Measurements from ENCODE around the gene CIT.

Gene CIT

DNA sequence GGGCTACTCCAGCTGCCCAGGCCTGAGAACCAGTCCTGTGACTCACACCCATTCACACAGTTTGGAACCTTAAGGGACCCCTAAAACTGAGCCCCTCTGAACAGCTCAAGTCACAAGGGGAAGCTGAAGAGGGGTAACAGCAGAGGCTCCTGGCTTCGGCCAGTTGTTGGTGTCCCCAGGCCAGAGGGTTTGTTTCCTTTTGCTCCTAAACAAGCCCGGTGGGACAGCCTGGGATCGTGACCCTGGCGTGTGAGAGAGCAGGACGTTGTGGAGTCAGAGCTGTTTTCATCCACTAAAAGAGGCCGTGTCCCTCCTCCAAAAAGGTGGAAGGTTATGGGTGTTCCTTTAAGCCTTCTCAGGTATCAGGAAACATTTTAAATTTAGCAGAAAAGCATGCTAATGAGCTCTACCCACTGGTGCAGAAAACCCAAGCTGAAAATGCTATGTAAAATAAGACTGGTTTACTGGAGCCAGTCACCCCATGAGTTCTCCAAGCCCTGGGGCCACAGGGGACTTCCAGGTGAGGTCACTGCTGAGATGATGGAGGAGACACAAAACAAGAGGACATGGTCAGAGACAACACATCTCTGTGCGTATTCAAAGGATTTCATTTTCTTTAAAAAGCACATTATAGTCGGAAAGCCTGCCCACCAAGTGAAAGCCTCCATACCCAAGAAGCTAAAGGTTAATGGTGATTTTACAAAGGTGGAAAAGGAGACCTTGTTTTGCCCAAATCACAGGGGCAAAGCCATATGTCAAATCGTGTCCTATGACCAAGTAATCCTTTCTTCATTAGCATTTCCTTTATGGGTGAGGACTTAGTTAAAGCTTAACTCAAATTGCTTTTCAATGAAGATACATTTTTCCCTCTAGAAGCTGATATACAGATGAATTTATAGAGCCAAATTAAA is 195.1 kb downstream of the CIT start:
- Histone ChIP-seq H3K4me1 (ENCODE audit: insufficient read depth, insufficient read length) (peaks cover 6% of the 10 kb centered on the region), H3K4me3 (ENCODE audit: insufficient read length, low read depth) (no peak overlapping the region), H3K36me3 (ENCODE audit: insufficient read depth, insufficient read length, low read length) (peaks cover 69% of the 10 kb centered on the region), H3K9me3 (ENCODE audit: insufficient read depth, low read length) (no peaks in the 10 kb centered on the region), H3K9ac (ENCODE audit: insufficient read length, low read depth) (no peak overlapping the region), H3K27me3 (ENCODE audit: insufficient read depth, insufficient read length) (no peaks in the 10 kb centered on the region)
- no peak for DNase-seq (ENCODE audit: low read depth, low spot score)
- no peak for TF ChIP-seq ZNF274 (IDR thresholded peaks at IDR 0.05; ENCODE audit: low read depth, low read length)
- no peak for TF ChIP-seq YY1 (IDR thresholded peaks at IDR 0.05; ENCODE audit: insufficient read depth, insufficient read length)
- TF ChIP-seq SUZ12 (IDR thresholded peaks at IDR 0.05; ENCODE audit: extremely low read depth, insufficient read depth, insufficient read length) = no peak

DNA sequence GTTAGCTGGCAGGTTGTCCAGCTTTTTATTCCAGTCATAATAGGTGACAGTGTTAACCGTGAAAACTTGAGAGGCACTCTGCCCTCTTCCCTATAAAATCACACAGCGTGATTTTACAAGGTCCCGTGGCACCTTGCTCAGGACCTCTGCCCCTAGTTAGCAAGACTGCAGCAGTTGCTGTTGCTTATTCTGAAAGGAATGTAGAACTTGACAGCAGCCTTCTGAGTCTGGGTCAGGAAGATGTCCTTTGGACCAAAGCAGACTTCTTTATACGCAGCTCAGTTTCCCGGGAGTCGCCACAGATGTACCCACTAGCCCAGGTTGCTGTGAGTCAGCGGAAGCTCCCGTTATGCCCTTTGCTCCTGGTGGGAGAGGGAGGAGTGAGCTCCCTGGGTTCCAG is 196.0 kb downstream of the CIT start:
- peaks cover 69% of the 10 kb centered on the region for H3K36me3 ChIP-seq (ENCODE audit: insufficient read depth, insufficient read length, low read length)
- TF ChIP-seq ZNF274 (IDR thresholded peaks at IDR 0.05; ENCODE audit: low read depth, low read length) (no peak), YY1 (IDR thresholded peaks at IDR 0.05; ENCODE audit: insufficient read depth, insufficient read length) (no peak), SUZ12 (IDR thresholded peaks at IDR 0.05; ENCODE audit: extremely low read depth, insufficient read depth, insufficient read length) (no peak)
- H3K4me1 ChIP-seq (ENCODE audit: insufficient read depth, insufficient read length) = peaks cover 5% of the 10 kb centered on the region
- no peak overlapping the region for H3K4me3 ChIP-seq (ENCODE audit: insufficient read length, low read depth)
- H3K9ac ChIP-seq (ENCODE audit: insufficient read length, low read depth) = no peak overlapping the region
- no peaks in the 10 kb centered on the region for H3K27me3 ChIP-seq (ENCODE audit: insufficient read depth, insufficient read length)
- DNase-seq (ENCODE audit: low read depth, low spot score) = no peak
- H3K9me3 ChIP-seq (ENCODE audit: insufficient read depth, low read length) = no peaks in the 10 kb centered on the region

DNA sequence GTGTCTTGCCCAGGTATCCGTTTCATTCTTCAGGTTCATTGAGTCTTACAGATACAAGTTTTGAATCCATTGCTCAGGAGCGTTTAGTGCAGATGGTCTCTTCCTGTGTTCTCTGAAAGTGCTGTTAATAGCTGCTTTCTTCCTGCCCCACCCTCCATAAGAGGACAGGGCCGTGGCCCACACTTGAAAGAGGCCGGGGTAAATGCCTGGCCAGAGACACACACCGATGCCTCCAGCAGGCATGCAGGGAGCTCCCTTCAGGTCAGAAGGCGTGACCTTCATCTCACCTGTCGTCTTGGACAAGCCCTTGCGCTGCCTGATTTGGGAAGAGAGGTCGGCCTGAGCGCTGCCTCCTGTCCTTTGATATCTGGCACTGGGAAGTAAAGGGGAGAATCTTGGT is 197.6 kb downstream of the CIT start:
- TF ChIP-seq ZNF274 (IDR thresholded peaks at IDR 0.05; ENCODE audit: low read depth, low read length) (no peak), SUZ12 (IDR thresholded peaks at IDR 0.05; ENCODE audit: extremely low read depth, insufficient read depth, insufficient read length) (no peak), YY1 (IDR thresholded peaks at IDR 0.05; ENCODE audit: insufficient read depth, insufficient read length) (no peak)
- Histone ChIP-seq H3K27me3 (ENCODE audit: insufficient read depth, insufficient read length) (no peaks in the 10 kb centered on the region), H3K36me3 (ENCODE audit: insufficient read depth, insufficient read length, low read length) (peaks cover 81% of the 10 kb centered on the region), H3K4me3 (ENCODE audit: insufficient read length, low read depth) (no peak overlapping the region), H3K9ac (ENCODE audit: insufficient read length, low read depth) (no peak overlapping the region), H3K4me1 (ENCODE audit: insufficient read depth, insufficient read length) (peaks cover 5% of the 10 kb centered on the region), H3K9me3 (ENCODE audit: insufficient read depth, low read length) (no peaks in the 10 kb centered on the region)
- no peak for DNase-seq (ENCODE audit: low read depth, low spot score)

DNA sequence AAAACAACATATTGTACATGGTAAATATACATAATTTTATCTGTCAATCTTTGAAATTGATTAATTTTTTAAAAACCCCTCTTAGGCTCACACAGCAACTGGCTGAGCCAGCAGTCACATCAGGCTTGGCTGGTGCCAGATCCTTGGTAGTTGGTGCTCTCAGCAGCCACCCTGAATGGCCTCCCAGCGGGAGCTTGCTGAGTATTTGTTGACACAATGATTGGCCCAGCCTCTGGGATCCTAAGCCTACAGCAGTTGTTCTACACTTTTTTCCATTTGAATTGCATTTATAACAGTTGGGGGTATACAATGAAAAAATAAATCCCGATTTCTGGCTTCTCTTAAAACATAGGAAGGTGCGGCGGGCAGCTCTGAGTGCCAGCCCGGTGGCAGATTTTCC is 198.0 kb downstream of the CIT start:
- Histone ChIP-seq H3K4me3 (ENCODE audit: insufficient read length, low read depth) (no peak overlapping the region), H3K4me1 (ENCODE audit: insufficient read depth, insufficient read length) (peaks cover 5% of the 10 kb centered on the region), H3K9me3 (ENCODE audit: insufficient read depth, low read length) (no peaks in the 10 kb centered on the region), H3K36me3 (ENCODE audit: insufficient read depth, insufficient read length, low read length) (peaks cover 85% of the 10 kb centered on the region), H3K9ac (ENCODE audit: insufficient read length, low read depth) (no peak overlapping the region), H3K27me3 (ENCODE audit: insufficient read depth, insufficient read length) (no peaks in the 10 kb centered on the region)
- DNase-seq (ENCODE audit: low read depth, low spot score) = no peak
- no peak for TF ChIP-seq SUZ12 (IDR thresholded peaks at IDR 0.05; ENCODE audit: extremely low read depth, insufficient read depth, insufficient read length)
- no peak for TF ChIP-seq ZNF274 (IDR thresholded peaks at IDR 0.05; ENCODE audit: low read depth, low read length)
- no peak for TF ChIP-seq YY1 (IDR thresholded peaks at IDR 0.05; ENCODE audit: insufficient read depth, insufficient read length)

DNA sequence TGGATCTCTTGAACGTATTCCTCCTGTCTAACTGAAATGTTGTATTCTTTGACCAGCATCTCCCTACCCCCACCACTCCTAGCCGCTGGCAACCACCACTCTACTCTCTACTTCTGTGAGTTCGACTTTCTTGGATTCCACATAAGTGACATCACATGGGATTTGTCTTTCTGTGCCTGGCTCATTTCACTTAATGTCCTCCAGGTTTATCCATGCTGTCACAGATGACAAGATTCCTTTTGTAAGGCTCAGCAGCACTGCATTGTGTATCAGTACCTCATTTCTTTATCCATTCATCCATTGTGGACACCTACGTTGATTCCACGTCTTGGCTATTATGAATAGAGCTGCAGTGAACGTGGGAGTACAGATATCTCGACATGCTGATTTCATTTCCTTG is 198.7 kb downstream of the CIT start:
- Histone ChIP-seq H3K4me3 (ENCODE audit: insufficient read length, low read depth) (no peak overlapping the region), H3K36me3 (ENCODE audit: insufficient read depth, insufficient read length, low read length) (peaks cover 91% of the 10 kb centered on the region), H3K9me3 (ENCODE audit: insufficient read depth, low read length) (no peaks in the 10 kb centered on the region), H3K27me3 (ENCODE audit: insufficient read depth, insufficient read length) (no peaks in the 10 kb centered on the region), H3K4me1 (ENCODE audit: insufficient read depth, insufficient read length) (peaks cover 5% of the 10 kb centered on the region), H3K9ac (ENCODE audit: insufficient read length, low read depth) (no peak overlapping the region)
- no peak for TF ChIP-seq SUZ12 (IDR thresholded peaks at IDR 0.05; ENCODE audit: extremely low read depth, insufficient read depth, insufficient read length)
- no peak for TF ChIP-seq YY1 (IDR thresholded peaks at IDR 0.05; ENCODE audit: insufficient read depth, insufficient read length)
- TF ChIP-seq ZNF274 (IDR thresholded peaks at IDR 0.05; ENCODE audit: low read depth, low read length) = no peak
- DNase-seq (ENCODE audit: low read depth, low spot score) = no peak

DNA sequence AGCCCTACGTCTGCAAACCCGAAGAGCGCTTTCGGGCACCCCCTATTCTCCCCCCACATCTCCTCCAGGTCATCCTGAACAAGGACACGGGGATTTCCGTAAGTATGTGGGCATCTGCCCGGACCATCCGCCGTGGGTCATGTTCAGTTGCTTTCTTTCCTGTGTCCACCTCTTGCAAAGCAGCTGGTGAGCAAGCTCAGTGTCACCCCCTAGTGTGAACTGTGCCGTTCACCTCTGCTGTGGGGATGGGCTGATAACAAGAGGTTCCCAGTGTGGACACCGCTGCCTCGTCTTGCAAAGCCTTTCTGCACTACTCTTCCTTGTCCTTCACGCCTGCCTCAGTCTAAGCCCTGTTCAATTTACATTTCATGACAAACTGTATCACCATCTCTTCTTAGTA is 200.5 kb downstream of the CIT start:
- Histone ChIP-seq H3K9me3 (ENCODE audit: insufficient read depth, low read length) (no peaks in the 10 kb centered on the region), H3K9ac (ENCODE audit: insufficient read length, low read depth) (no peak overlapping the region), H3K27me3 (ENCODE audit: insufficient read depth, insufficient read length) (no peaks in the 10 kb centered on the region), H3K4me1 (ENCODE audit: insufficient read depth, insufficient read length) (peaks cover 5% of the 10 kb centered on the region), H3K36me3 (ENCODE audit: insufficient read depth, insufficient read length, low read length) (peaks cover 97% of the 10 kb centered on the region), H3K4me3 (ENCODE audit: insufficient read length, low read depth) (no peak overlapping the region)
- TF ChIP-seq ZNF274 (IDR thresholded peaks at IDR 0.05; ENCODE audit: low read depth, low read length) (no peak), YY1 (IDR thresholded peaks at IDR 0.05; ENCODE audit: insufficient read depth, insufficient read length) (no peak), SUZ12 (IDR thresholded peaks at IDR 0.05; ENCODE audit: extremely low read depth, insufficient read depth, insufficient read length) (no peak)
- DNase-seq (ENCODE audit: low read depth, low spot score) = no peak

DNA sequence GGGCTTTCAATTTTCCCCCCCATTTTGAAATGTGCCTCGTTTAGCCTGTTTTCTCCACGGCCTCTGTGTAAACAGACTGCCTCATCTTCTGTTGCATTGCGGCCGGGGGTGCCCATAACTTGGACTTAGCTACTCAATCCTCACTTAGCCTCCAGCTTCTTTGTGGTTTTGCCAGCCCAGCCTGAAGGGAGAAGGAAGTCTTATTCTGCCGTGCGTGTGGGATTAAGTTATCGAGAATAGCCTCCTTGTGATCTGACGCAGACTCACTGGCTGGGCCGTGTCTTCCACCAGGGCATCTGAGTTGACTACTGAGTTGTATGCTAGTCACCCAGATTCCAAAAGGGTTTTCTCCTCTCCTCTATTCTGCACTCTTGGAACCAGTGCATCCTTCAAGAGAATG is 201.1 kb downstream of the CIT start:
- peaks cover 97% of the 10 kb centered on the region for H3K36me3 ChIP-seq (ENCODE audit: insufficient read depth, insufficient read length, low read length)
- H3K9ac ChIP-seq (ENCODE audit: insufficient read length, low read depth) = no peak overlapping the region
- H3K4me1 ChIP-seq (ENCODE audit: insufficient read depth, insufficient read length) = peaks cover 5% of the 10 kb centered on the region
- no peaks in the 10 kb centered on the region for H3K9me3 ChIP-seq (ENCODE audit: insufficient read depth, low read length)
- H3K4me3 ChIP-seq (ENCODE audit: insufficient read length, low read depth) = no peak overlapping the region
- TF ChIP-seq YY1 (IDR thresholded peaks at IDR 0.05; ENCODE audit: insufficient read depth, insufficient read length) (no peak), SUZ12 (IDR thresholded peaks at IDR 0.05; ENCODE audit: extremely low read depth, insufficient read depth, insufficient read length) (no peak), ZNF274 (IDR thresholded peaks at IDR 0.05; ENCODE audit: low read depth, low read length) (no peak)
- no peak for DNase-seq (ENCODE audit: low read depth, low spot score)
- H3K27me3 ChIP-seq (ENCODE audit: insufficient read depth, insufficient read length) = no peaks in the 10 kb centered on the region
